HG03060 (cell line): ENCODE results near the gene LMO4.

Source experiments
- ATAC-seq: cut with Tn5 transposase; IDR thresholded peaks from one replicate; pipeline ENCODE4 v1.9.1; 2021; ENCODE audit warnings: low read depth, moderate number of reproducible peaks; ENCODE audit not compliant: unreplicated experiment

Gene LMO4

DNA sequence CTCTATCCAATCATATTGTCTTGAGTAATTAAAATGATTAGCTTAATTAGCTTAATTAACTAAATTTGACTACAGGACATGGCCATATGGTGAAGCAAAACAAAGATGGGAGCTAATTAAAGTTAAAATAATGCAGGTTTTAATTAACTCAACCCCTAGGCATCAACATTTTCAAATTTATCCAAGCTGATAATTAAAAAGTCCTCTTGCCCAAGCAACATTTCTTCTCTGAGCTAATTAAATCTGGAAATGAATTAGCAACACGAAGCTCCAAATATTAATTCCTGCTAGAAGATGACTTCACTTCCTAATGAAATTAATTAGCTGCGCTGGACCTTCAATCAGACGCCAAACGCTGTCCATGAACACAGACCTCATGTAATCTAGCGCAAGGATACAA is 27.9 kb downstream of the LMO4 start:
- ATAC-seq, result no peak

DNA sequence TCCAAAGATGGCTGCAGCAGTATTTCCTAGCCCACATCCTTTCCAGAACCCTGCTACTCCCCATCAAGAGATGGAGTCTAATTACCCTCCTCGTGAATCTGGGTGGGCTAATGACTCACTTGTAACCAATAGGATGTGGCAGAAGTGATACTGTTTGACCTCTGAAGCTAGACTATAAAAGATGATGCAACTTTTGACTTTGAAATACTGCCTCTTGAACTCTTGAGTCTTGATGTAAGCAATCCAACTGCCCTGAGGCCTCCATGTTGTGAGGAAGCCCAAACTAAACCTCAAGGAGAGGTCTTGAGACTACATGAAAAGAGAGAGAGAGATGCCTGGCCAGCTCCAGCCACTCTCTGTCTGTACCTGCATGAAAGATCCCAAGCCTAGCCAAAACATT is 29.5 kb downstream of the LMO4 start:
- no peak for ATAC-seq

DNA sequence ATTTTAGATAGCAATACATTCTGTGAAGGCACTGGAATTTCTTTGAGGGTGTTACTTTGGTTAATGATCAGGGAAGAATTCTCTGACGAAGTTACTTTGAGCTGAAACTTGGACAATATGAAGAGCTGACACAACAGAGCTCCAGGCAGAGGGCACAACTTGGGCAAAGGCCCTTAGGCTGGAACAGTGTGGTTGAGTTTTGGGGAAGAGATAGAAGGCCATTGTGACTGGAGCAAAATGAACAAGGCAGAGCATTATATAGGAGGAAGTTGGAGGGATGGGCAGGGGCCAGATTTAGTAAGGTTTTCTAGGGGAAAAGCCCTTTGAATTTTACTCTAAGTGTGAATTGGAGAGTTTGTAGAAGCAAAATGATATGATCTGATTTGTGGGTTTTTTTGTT is 30.9 kb downstream of the LMO4 start:
- ATAC-seq, result no peak

DNA sequence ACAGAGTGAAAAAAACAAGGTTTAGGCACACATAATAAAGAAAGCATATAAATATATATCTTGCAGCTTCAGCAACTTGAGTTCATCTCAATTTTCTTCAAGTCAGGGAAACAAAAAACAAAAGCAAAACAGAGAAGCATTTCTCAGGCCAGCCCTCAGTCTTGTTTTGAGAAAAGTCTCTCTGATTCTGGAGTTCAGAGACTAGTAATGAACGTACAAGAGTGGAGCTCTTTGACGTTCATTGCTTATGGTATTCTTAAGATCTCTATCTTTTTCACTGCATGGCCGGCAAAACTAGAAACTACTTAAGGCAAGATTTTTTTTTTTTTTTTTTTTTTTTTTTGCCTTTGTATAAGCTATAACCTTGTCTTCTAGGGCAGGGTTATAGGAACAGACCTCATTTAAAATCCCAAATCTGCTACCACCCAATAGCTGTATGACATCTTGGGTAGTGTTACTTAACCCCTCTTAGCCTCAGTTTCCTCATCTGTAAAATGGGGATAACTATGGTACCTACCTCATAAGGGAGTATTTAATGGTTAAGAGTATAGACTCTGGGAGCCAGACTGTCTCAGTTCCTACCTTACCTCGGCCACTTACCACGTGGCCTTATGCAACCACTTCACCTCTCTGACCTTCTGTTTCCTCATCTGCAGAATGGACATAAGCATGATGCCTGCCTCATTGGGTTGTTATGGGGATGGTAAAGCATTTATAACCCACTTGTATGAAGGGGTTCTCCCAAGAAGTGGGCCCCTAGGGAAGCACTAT is 33.6 kb downstream of the LMO4 start:
- ATAC-seq, result no peak

DNA sequence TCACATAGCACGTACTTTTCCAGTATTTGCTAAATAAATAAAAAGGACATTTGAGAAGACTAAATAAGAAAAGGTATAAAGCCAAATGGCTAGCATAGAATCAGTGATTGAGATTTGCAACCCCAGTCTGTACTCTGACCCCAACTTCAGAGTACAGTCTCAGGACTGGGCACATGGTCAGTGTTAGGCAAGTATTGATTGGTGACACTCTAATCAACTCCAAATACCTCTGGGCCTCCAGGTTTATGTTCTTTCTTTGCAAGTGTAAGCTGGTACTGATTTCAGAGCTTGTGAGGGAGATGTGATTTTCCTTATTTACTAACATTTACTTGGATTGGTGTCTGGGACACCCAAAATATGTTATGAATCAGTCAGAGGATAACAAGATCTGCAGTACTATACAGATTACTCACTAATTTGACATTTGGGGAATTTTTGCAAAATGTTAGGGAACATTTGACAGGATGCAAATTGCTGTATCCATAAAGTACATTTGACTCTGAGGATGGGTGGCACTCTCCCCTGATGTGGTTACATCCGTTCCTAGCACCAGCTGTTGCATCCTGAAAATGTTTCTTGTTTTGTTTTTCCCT is 34.2 kb downstream of the LMO4 start:
- no peak for ATAC-seq

DNA sequence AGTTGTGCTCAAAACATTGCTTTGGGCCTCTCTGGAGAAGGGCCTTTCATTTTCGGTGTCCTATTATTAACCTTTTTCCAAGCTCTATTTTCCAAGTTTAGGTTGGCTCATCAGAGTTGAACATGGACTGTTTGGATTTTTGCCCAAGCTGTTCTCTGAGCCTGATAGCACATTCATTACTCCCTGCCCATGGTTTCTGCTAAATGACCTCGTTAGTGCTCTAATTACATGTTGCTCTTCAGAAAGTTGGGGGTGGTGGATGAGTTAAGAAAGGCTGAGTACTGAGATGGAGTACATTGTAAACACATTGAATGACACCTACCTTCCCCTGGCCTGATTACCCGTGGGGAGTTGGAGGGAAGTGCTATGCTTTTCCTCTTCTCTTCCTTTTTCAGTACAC is 38.9 kb downstream of the LMO4 start:
- ATAC-seq, result no peak

DNA sequence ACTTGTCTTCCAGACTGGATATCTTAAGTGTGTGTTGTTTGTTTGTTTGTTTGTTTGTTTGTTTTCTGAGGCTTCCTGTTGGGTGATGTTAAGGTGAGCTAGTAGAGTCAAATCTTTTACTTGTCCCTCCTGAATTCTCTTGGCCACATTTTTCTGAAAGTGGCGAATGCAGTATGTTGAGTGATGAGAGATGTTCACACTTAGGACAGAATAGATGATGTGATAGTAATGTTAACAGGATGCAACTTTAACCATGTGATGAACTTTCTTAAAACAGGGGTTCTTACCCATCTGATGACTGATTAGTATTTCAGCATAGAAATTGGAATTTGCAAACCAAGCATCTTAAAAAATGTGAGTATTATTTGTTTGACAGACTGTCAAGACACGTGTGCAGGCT is 40.2 kb downstream of the LMO4 start:
- ATAC-seq, result no peak

DNA sequence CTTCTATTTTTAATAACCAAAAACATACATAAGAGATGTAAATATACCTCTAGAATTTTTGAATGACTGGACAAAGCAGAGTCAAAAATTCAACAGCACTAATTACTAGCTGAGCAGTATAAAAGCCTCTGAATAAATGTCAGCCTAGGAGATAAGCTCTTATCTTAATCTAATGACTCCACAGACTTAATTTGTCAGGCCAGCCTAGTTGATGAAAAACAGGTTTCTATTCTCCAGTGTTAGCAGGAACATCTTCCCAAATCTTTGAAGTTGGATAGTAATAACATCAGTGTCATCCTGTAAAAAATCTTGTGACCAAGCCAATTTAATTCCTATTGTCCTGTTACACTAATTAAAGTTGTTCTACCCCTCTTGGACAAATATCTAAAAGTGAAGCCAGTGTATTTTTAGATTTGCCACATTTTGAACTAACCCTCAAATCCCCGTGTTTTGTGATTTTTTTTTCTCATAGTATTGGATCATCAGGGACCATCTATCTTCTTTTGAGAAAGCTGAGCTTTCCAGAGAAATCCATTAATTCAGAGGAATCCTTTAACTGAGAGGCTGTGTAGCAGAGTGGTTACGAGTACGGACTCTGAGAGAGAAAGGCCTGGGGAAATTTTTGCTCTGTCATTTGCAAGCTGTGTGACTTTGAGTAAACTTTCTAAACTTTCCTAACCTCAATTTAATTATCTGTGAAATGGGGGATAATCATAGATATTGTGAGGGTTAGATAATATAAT is 41.2 kb downstream of the LMO4 start:
- ATAC-seq, result no peak

DNA sequence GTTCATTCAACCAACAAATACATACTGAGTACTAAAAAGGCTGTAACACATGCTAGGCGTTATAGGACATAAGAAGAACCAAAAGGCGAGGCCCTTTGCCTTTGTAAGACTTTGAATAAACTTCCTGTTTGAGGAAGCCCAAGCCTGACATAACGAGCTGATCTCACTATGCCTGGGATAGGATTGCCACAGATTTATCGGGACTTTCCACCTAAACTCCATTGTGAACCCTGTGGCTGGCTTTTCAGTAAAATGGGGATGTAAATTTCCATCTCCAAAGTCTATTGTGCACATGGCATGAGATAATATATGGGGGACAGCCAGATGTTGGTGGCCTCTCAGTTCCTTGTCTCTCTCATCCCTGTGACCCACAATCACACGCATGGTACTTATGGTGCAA is 41.9 kb downstream of the LMO4 start:
- no peak for ATAC-seq

DNA sequence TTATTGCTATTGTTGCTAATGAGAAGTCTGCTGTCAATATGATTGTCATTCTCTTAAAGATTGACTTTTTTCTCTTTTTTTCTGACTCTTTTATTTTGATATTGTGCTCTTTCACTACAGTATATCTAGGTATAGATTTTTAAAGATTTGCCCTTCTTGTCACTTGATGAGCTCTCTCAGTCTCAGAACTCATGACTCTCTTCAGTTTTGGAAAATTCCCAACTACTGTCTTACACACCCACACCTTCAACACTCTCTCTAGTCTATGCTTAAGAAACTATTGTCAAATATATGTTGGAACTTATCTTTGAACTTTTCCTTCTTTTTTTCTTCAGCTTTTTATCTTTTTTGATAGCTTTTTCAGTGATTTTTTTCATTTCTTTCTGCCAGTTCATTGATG is 50.6 kb downstream of the LMO4 start:
- ATAC-seq, result no peak

DNA sequence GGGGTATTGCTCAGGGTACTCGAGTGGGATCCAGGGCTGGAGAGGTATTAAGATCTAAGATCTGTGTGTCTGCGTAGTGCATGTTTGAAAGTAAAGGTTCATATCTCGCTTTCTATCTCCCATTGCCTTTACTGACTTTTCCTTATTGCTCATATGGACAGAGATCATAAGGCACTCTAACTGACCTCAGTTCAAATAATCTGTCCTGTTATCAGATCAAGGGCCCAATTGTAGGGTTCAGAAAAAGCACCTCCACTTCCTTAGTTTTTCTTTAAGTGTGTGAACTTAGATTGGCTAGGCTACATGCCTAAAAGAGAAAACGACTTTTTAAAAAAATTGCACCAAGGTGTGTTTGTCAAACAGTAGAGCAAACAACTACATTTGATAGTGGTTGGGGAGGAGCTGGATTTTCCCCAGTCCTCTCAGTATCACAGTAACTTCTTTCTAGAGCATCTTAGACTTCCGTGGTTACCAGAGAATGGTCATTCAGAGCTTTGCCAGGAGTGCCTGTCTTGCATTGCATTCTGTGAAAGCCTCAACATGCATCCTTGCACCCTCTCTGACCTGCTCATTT is 57.6 kb downstream of the LMO4 start:
- no peak for ATAC-seq

DNA sequence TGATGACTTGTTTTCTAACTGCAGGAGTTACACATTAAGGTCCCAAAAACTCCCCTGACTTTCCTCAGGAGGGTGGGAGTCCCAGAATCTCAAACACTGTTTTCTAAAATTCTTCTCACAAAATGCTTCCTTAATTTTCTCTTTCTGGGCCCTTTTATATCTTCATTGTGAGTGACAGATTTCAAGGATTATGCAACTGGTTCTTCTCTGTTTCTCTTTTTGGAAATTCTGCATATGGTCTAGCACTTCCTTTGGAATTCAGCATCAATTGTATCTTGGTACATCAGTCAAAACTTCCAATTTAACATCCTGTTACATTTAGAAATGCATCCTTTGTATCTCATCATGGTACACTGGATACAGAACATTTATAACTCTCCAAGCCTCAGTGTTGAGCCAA is 59.7 kb downstream of the LMO4 start:
- no peak for ATAC-seq

DNA sequence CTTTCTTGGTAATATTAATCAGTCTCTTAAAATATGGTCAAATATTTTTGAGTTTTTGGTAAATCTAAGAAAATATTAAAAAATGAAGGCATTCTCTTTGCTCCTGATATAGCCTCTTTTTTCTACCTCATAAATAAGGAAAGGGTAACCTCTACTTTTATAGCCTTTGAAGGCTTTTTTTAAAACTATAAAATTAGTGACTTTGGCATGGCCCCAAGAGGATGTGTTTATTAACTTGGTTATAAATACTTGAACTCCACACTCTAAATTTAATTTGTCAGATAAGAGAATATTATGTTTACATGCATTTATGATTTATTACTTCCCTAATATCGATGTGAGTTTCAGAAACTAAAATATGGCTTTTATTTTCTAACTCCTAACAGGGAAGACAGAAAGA is 60.3 kb downstream of the LMO4 start:
- ATAC-seq, result no peak

DNA sequence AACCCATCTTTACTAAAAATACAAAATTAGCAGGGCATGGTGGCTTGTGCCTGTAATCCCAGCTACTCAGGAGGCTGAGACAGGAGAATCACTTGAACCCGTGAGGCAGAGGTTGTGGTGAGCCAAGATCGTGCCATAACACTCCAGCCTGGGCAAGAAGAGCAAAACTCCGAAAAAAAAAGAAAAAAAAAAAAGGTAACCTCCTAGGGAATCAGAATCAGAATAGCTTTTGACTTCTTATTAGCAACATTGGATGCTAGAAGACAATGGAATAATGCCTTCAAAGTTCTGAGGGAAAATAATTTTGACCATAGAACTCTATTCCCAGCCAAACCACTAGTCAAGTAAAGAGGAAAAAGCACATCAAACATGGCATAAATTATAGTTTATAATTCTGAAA is 60.9 kb downstream of the LMO4 start:
- ATAC-seq, result no peak

DNA sequence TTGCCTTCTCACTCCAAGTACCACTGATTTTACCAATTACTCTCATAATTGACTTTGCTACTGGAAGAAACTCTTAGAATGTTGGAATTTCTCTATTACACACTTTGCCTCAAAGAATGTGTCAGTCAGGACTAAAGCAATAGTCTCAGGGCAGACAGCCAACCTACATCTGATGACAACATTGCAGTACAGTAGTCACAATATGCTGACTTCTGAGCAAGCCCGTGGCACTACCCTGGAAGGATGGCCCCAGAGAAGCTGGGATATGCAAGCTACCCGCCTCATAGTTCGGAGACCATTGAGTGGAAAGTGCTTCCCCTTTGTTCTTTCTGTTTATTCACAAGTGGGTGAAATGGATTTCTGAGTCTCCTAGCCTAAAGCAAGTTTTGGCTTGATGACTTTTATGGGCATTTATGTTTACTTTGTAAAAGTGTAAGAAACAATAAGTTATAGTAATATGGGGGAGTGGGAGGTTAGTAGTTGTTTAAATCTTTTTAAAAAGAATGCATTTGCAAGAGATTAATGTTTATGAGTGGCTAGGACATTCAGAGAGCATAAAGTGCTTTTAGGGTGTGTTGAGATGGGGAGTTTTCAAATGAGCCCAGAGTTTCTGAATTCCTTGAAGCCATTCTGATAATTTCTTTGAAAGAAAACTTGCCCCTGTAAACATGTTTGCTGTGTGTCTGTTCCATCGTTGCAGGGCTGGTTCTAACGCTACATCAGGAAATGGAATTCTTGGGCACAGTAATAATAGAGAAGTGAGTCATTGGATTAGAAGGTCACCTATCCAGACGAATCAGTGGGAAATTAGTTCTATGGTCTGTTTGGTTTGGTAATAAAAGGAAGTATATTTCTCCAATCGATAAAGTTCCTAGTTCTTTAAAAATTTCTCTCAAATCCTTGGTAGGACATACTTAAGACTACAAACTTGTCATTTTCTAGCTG is 63.8 kb downstream of the LMO4 start:
- no peak for ATAC-seq

DNA sequence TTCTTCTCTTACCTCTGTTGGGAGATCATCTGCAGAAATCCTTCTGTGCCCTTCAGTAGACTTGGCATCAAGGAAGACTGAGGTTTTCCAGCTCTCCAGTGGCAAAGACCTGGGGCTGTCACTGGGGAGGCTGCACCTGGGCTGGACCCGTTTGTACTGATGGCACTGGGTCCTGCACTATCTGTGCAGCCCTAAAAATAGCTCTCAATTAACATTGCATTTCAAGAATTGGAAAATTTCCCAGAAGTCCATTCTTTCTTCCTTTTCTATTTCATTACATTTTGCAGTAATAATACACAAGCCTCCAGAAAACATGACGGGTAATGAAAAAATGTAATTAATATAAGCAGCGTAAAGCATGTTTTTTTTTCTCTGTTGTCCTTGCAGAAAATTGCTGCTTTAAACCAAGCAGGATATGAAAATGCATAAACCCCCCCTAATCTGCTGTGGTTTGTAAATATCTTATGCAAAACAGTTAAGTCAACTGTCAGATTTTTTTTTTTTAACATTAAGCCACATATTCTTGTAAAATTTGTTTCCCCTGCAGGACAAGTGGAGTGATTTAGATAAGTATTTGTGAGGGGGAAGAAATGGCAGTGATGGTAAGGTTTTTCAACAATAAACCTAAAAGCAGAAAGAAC is 64.9 kb downstream of the LMO4 start:
- ATAC-seq, result no peak

DNA sequence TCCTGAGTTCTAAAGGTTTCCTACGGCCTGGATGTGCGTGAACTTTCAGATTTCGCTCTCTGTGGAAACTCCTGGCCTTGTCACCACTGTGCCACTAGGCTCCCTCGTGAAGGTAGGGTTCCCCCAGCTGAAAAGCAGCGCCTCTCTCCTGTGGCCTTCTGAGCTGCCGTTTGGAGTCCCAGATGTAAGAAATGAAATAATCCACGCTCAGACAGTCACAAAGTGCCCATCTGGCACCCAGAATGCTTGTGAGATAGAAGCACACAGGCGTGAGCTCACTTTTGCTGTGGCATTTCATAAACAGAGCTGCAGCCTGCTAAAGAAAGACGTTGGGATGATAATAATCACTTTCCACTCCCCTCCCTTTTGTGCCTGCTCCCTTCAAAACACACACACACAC is 65.8 kb downstream of the LMO4 start:
- ATAC-seq, result no peak

DNA sequence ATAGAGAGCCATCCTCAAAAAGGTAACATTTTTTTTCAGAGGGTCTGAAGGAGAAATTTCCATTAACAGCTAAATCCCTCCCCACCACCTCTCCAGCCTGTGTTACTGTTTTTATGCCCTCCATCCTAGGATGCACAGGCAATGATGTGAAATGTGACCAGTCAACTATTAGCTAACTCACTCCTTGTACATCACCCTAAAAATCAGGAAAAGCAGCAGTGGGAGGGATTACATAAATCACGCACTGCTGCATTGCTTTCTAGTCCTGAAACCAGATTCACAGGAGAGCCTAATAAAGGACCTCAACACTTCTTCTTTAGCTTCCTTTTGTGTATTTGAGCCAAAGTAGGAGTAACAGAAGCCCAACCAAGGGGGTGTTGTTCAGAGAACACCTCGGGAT is 66.3 kb downstream of the LMO4 start:
- ATAC-seq, result no peak
